ENCODE results near the gene SH3GL1. TPM values are rescaled to one million over a fixed set of nuclear protein-coding genes. Genes with fewer than 3 reads are reported as not detected.
A peak's percentile ranks its signal among the peaks of the same experiment; 100 is the strongest.

The SH3GL1 gene
- total RNA-seq, 1 donor from 2014 or later, result 101 TPM

DNA sequence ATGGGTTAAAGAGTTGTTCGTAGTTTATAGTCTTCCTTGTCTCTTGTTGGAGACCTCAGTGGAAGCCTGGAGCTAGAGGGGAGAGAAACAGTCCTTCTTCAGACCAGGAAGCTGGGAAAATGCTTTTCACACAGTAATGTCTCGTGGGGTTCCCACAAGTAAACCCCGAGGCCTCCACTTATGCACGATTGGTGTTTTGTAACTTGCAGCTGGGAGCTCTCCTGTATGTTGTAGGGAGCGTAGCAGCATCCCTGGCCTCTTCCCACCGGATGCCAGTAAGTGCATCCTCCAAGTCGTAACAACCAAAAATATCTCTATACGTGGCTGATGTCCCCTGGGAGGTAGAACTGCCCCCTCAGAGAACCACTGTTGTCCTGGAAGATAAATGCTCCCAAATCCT lies 5.6 kb upstream of the SH3GL1 start:
- Histone ChIP-seq H3K27ac (ENCODE audit: low read depth, low read length) (no peak overlapping the region), H3K4me1 (ENCODE audit: insufficient read depth, low read length) (peaks cover 12% of the 10 kb centered on the region), H3K9me3 (ENCODE audit: insufficient read depth, low read depth, low read length) (no peaks in the 10 kb centered on the region), H3K36me3 (ENCODE audit: insufficient read depth, low read length) (peaks cover 12% of the 10 kb centered on the region), H4K20me1 (ENCODE audit: insufficient read depth, low read length) (peaks cover 10% of the 10 kb centered on the region), H3K4me2 (ENCODE audit: low read length) (no peak overlapping the region), H3K9ac (ENCODE audit: low read length) (no peak overlapping the region), H3K4me3 (ENCODE audit: insufficient read depth, low read depth, low read length) (no peak overlapping the region), H3K79me2 (ENCODE audit: insufficient read depth, low read length) (peaks cover 67% of the 10 kb centered on the region), H3K27me3 (ENCODE audit: insufficient read depth, low read length) (no peaks in the 10 kb centered on the region), H2AFZ (ENCODE audit: low read depth, low read length) (no peak overlapping the region)
- peaks cover 3% of the 10 kb centered on the region for H3K36me3 Mint-ChIP-seq (ENCODE audit: low read depth, unreplicated experiment)
- no peak for DNase-seq (ENCODE audit: low read depth)
- no peaks in the 10 kb centered on the region for H3K9me3 Mint-ChIP-seq (ENCODE audit: unreplicated experiment)
- H3K27ac Mint-ChIP-seq (ENCODE audit: unreplicated experiment), result no peak overlapping the region
- H3K27me3 Mint-ChIP-seq (ENCODE audit: low read depth, unreplicated experiment), result no peaks in the 10 kb centered on the region
- FAIRE-seq, result no peak
- no peak for TF ChIP-seq CTCF (IDR thresholded peaks at IDR 0.05; ENCODE audit: insufficient read depth, low read depth, low read length)
- TF ChIP-seq EZH2 (IDR thresholded peaks at IDR 0.05; ENCODE audit: insufficient read depth, low read length), result no peak
- H3K4me3 Mint-ChIP-seq (ENCODE audit: unreplicated experiment), result no peak overlapping the region
- H3K4me1 Mint-ChIP-seq (ENCODE audit: low read depth, unreplicated experiment), result peaks cover 14% of the 10 kb centered on the region

DNA sequence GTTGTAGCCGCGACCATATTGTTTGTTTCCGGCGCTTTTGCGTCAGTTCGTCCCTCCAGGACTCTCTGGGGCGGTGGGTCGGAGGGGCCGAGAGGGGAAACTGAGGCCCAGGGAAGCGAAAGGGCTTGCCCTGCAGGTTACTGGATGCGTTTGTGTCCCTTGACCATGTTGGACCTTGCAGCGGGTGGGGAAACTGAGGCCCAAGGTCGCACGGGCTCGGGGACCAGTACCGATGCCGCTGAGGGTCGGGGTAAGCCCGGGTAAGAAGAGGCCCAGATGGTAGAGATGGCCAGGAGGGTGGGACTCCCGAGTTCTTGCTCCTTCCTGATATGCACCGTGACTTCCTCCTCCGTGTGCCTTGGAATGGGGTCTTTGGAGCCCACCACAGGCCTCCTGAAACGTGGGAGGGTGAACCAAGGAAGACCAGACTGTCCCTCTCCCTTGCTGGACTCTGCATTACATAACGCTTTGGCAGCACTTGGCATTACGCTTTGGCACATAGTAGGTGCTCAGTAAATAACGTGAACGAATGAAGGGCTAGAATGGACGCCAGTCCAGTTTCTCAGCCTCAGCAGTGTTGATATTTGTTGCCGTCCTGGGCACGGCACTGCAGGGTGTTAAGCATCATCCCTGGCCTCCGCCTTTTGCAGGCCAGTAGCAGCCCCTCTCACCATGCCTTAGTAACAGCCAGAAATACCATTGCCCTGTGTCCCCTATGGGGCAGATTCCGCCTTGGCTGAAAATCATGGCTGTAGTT lies 2.8 kb upstream of the SH3GL1 start:
- no peaks in the 10 kb centered on the region for H3K9me3 Mint-ChIP-seq (ENCODE audit: unreplicated experiment)
- no peaks in the 10 kb centered on the region for H3K36me3 Mint-ChIP-seq (ENCODE audit: low read depth, unreplicated experiment)
- Histone ChIP-seq H2AFZ (ENCODE audit: low read depth, low read length) (peak overlapping the region; percentile 94), H3K4me1 (ENCODE audit: insufficient read depth, low read length) (peaks cover 12% of the 10 kb centered on the region), H3K79me2 (ENCODE audit: insufficient read depth, low read length) (peaks cover 72% of the 10 kb centered on the region), H3K27ac (ENCODE audit: low read depth, low read length) (peak overlapping the region; percentile 85), H3K4me3 (ENCODE audit: insufficient read depth, low read depth, low read length) (peak overlapping the region; percentile 90), H3K4me2 (ENCODE audit: low read length) (peak overlapping the region; percentile 96), H3K27me3 (ENCODE audit: insufficient read depth, low read length) (no peaks in the 10 kb centered on the region), H4K20me1 (ENCODE audit: insufficient read depth, low read length) (peaks cover 22% of the 10 kb centered on the region), H3K9ac (ENCODE audit: low read length) (peak overlapping the region; percentile 99), H3K9me3 (ENCODE audit: insufficient read depth, low read depth, low read length) (no peaks in the 10 kb centered on the region), H3K36me3 (ENCODE audit: insufficient read depth, low read length) (no peaks in the 10 kb centered on the region)
- TF ChIP-seq CTCF (IDR thresholded peaks at IDR 0.05; ENCODE audit: insufficient read depth, low read depth, low read length) (no peak), EZH2 (IDR thresholded peaks at IDR 0.05; ENCODE audit: insufficient read depth, low read length) (no peak)
- peak overlapping the region; percentile 80 for H3K27ac Mint-ChIP-seq (ENCODE audit: unreplicated experiment)
- H3K27me3 Mint-ChIP-seq (ENCODE audit: low read depth, unreplicated experiment), result no peaks in the 10 kb centered on the region
- H3K4me1 Mint-ChIP-seq (ENCODE audit: low read depth, unreplicated experiment), result peaks cover 6% of the 10 kb centered on the region
- DNase-seq (ENCODE audit: low read depth), result no peak
- H3K4me3 Mint-ChIP-seq (ENCODE audit: unreplicated experiment), result peak overlapping the region; percentile 90
- no peak for FAIRE-seq
